H1 (cell line): ENCODE data around the gene GSTT4.

Experiments used
- ATF2 ChIP-seq: IDR thresholded peaks from 2 replicates; pipeline ENCODE4 v1.6.1; 2012; ENCODE audit warnings: low read length, inconsistent platforms
- EZH2 ChIP-seq: fragments of 200-600 bp; sonication (generic); IDR thresholded peaks from 2 replicates; pipeline ENCODE4 v1.7.1; 2012; ENCODE audit warnings: low read depth, mild to moderate bottlenecking, moderate library complexity, low read length, inconsistent platforms; ENCODE audit not compliant: severe bottlenecking
- GABPA ChIP-seq: IDR thresholded peaks from 2 replicates; pipeline ENCODE4 v1.6.1; 2011; ENCODE audit warnings: mild to moderate bottlenecking, low read length, moderate library complexity, borderline replicate concordance; ENCODE audit not compliant: insufficient read depth
- JUND ChIP-seq: IDR thresholded peaks from 2 replicates; pipeline ENCODE4 v1.6.1; 2011; ENCODE audit warnings: mild to moderate bottlenecking, improper control_type of control experiment, low read length
- MAX ChIP-seq: IDR thresholded peaks from 2 replicates; pipeline ENCODE4 v1.6.1; 2012; ENCODE audit warnings: inconsistent platforms
- POLR2A ChIP-seq, 2 experiments: IDR thresholded peaks; 1 replicate in 1 of 2; 2 replicates in 1 of 2; pipeline ENCODE4 v1.6.1; 2011; ENCODE audit warnings: low read depth in 2 of 2, low read length in 2 of 2, mild to moderate bottlenecking in 2 of 2; ENCODE audit errors: control extremely low read depth in 1 of 2
- RAD21 ChIP-seq, 2 experiments: IDR thresholded peaks in 1 of 2; conservative IDR thresholded peaks in 1 of 2; 2 replicates each; pipeline ENCODE4 v1.6.1; 2011; ENCODE audit warnings: low read depth in 2 of 2, low read length in 2 of 2, improper control_type of control experiment in 1 of 2, inconsistent platforms in 1 of 2, mild to moderate bottlenecking in 1 of 2, moderate library complexity in 1 of 2

DNA sequence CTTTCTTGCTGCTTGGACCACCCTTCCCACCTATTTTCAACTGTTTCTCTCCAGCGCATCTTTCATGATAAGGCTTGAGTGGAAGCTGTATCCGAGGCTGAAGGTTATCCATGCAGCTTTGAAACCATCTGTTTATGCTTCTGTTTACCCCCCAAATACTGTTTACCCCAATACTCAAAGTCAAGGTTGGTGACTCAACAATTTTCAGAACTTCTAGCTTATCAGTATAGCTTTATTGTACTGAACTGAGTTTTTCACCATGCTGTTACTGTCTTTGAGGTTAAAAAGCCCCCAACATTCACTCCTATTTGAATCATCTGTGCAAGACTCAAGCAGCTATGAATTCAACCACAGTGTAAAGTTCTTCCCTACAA lies 4.8 kb upstream of the GSTT4 start:
- no peak for TF ChIP-seq EZH2
- TF ChIP-seq RAD21 (IDR thresholded peaks at IDR 0.05 in 1 of 2, conservative IDR thresholded peaks at IDR 0.05 in 1 of 2; ENCODE audit: low read depth in 2 of 2, low read length in 2 of 2) = no peak
- TF ChIP-seq GABPA = no peak
- TF ChIP-seq POLR2A (IDR thresholded peaks at IDR 0.05; ENCODE audit: control extremely low read depth in 1 of 2, low read depth in 2 of 2, low read length in 2 of 2) = no peak
- TF ChIP-seq JUND = no peak
- no peak for TF ChIP-seq MAX
- no peak for TF ChIP-seq ATF2
